ENCODE data around the gene MLH3.

- TF ChIP-seq CTCF (IDR thresholded peaks at IDR 0.05; ENCODE audit: insufficient read depth, low read depth, low read length) = no peak
- TF ChIP-seq EZH2 (IDR thresholded peaks at IDR 0.05; ENCODE audit: insufficient read depth, low read length) = no peak
Measured at GRCh38 chr14:74977164-74977900, 73.9 kb downstream of the MLH3 start.

All from astrocyte (in vitro differentiated cells and primary cell).